Activated naive CD8-positive, alpha-beta T cell treated with anti-CD3 and anti-CD28 coated beads, Interleukin-2, amount 50 U/mL, for 16 hours (primary cell): ENCODE results near the gene FOXA3.
"Not testable (repeated sequence)": the region's sequence is repeated elsewhere in the genome, so short reads cannot be mapped to it uniquely, and the experiment has no call there.

Experiments
- DNase-seq: peaks from one replicate; pipeline ENCODE4 v3.0.0-alpha.2; 2020; ENCODE audit warnings: low read depth, low spot score

FOXA3 gene

DNA sequence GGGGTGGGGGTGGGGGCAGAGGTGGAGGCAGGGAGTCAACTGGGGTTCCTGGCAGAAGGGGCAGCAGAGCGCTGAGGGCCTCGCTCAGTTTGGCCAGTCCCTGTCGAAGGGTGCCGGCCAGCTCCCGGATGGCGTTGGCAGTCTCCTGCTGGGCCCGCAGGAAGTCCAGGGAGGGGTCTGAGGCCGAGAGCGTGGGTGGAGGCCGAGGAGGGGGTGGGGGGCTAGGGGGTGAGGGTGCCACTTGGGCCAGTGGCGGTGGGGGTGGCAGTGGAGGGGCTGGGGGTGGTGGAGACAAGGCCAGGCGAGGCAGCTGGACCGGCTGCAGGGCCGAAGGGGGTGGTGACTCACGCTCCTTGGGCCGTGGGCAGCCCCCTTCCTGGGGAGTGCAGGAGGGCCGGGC, 26.8 kb downstream of the FOXA3 start:
- DNase-seq: no peak

- DNase-seq: no peak
Measured at GRCh38 chr19:45895519-45895972, 31.4 kb downstream of the FOXA3 start.

DNA sequence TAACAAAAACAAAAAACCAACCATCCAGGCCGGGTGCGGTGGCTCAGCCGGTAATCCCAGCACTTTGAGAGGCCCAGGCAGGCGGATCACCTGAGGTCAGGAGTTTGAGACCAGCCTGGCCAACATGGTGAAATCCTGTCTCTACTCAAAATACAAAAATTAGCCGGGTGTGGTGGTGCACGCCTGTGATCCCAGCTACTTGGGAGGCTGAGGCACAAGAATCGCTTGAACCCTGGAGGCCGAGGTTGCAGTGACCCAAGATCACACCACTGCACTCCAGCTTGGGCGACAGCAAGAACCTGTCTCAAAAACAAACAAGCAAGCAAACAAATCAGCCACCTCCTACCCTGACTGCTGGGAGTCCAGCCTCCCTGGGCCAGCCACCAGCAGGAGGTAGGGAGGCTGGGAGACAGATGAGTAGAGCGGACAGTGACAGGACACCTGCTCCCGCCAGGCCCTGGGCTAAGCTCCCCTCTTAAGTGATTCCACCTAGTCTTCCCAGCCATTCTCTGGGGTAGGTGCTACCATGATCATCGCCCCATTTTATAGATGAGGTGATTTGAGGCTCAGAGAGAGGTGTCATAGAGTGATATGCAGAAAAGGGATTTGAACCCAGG, 32.0 kb downstream of the FOXA3 start:
- not testable (repeated sequence) for DNase-seq

DNA sequence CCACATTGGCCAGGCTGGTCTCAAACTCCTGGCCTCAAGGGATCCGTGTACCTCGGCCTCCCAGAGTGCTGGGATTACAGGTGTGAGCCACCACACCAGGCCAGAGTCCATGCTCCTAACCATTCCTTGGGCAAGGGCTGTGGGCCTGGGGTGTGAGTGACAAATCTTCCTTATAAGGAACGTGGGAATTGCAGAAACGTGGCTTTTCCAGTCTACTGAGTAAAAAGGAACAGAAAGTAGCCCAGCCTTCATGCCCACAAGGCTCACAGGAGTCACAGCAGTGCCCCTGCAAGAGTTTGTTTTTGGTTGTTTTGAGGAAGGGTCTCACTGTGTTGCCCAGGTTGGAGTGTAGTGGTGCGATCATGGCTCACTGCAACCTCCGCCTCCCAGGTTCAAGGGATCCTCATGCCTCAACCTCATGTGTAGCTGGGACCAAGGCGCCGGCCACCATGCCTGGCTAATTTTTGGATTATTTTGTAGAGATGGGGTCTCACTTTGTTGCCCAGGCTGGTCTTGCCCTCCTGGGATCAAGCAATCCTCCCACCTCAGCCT, 33.2 kb downstream of the FOXA3 start:
- no peak for DNase-seq

GRCh38 chr19:45899253-45899652, 35.1 kb downstream of the FOXA3 start:
- no peak for DNase-seq

- DNase-seq: no peak
Measured at GRCh38 chr19:45899919-45900589, 35.9 kb downstream of the FOXA3 start.

- no peak for DNase-seq
Measured at GRCh38 chr19:45900738-45901431, 36.8 kb downstream of the FOXA3 start.

DNA sequence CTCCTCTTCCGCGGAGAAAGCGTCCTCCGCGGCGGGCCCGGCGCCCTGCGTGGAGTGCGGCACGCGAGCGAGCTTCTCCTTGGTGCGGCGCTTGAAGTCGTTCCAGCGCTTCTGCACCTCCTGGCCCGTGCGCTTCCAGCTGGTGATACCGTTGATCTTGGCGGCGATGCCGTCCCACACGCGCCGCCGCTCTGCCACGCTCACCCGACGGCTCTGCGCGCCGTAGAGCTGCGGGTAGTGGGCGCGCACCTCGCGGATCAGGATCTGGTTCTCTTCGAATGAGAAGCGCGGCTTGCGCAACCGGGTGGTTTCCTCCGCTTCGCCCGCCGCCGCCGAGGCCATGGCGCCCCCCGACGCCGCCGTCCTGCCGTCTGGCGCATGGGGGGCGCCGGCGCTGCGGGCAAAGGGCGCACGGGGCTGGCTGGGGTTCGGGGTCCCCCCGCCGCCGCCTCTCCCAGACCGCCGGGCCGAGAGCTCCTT, 37.3 kb downstream of the FOXA3 start:
- no peak for DNase-seq

DNA sequence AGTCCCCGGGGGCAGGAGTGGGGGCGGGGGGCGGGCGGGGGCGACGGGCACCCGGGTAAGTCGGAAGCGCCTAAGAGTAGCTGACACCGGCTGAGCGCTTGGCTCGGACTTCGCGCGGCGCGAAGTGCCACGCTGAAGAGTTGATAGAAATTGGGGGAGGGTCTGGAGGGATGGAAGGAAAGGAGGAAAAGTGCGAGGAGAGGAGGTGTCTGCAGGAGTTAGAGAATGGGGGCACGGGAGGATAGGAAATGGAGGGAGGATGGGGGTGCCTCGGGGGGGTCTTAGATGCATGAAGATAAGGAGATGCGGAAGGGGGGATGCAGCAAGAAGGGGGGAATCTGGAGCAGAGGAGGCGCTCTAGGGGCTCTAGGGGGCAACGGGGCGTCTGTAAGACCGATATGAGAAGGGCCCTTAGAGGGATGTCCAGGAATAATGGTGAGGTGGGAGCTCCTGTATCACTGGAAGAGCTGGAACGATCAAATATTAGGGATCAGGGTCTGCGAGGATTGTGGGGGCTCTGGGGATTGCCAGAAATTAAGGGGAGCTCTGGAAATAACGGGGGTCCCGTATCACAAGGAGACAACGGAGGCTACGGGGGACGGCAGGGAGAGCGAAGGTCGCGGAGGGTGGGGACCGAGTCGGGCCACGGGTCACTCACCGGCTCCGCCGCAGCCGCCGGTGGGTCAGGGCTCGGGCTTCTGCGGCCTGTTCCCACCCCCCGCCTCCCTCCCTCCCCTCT, 38.0 kb downstream of the FOXA3 start, which contains the start of gene MYPOP:
Gene MYPOP (minus strand): TSS at position 702 of the 739 bp plus-strand sequence. CDS start 840 bp downstream, outside the sequence.
- no peak for DNase-seq

GRCh38 chr19:45902651-45903625, 38.8 kb downstream of the FOXA3 start:
- peak; percentile 96 for DNase-seq

DNA sequence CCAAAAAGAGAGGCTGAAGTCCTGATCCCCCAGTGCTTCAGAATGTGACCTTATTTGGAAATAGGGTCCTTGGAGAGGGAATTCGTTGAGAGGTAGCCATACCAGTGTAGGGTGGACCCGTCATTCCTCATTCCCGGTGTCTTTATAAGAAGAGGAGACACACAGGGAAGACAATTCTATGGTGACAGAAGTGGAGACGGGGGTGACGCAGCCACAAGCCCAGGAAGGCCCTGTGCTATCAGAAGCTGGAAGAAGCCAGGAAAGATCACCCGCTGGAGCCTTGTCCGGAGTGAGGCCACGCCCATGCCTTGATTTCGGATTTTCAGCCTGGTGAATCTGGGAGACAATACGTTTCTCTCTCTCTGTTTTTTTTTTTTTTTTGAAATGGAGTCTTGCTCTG, 40.9 kb downstream of the FOXA3 start:
- no peak for DNase-seq

DNA sequence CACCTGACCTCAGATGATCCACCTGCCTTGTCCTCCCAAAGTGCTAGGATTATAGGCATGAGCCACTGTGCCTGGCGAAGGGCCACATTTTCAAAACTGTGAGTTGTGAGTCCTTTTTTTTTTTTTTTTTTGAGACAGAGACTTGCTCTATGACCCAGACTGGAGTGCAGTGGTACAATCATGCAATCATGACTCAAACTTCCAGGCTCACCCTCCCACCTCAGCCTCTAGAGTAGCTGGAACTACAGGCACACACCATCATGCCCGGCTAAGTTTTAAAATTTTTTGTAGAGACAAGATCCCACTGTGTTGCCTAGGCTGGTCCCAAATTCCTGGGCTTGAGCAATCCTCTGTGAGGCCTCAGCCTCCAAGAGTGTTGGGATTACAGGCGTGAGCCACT, 42.1 kb downstream of the FOXA3 start:
- no peak for DNase-seq

DNA sequence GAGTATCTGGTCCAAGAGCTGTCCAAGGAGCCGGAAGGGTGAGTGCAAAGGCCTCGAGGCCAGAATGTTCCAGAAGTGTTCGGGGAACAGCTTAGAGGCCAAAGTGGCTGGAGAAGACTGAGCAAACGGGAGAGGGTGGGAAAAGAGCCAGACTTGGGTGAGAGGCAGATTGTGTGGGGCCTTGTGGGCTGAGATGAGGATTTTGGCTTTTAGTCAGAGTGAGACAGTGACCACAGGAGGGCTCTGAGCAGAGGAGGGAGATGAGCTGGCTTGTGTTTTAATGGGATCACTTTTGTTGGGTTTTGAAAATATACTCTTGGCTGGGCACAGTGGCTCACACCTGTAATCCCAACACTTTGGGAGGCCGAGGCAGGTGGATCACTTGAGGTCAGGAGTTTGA, 44.8 kb downstream of the FOXA3 start:
- DNase-seq: no peak

DNA sequence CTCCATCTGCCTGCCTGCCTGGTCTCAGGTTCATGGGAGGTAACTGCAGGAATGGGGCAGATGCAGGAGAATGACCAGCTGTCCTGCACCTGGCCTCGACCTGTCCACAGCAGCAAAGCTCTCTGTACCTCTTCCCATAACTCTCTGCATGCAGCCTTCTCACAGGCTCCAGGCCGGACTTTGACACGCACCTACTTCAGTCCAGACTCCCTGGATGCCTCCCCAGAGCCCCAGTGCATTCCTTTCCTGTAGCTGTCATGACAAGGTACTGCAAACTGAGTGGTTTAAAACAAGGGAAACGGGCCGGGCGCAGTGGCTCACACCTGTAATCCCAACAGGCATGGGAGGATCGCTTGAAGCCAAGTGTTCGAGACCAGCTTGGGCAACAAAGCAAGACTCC, 47.2 kb downstream of the FOXA3 start:
- no peak for DNase-seq

GRCh38 chr19:45913874-45914830, 50.0 kb downstream of the FOXA3 start, which contains the start of gene NANOS2:
TSS of gene NANOS2 (minus strand) at chr19:45914778. CDS start at chr19:45914693, 85 bp downstream.
- DNase-seq: no peak

DNA sequence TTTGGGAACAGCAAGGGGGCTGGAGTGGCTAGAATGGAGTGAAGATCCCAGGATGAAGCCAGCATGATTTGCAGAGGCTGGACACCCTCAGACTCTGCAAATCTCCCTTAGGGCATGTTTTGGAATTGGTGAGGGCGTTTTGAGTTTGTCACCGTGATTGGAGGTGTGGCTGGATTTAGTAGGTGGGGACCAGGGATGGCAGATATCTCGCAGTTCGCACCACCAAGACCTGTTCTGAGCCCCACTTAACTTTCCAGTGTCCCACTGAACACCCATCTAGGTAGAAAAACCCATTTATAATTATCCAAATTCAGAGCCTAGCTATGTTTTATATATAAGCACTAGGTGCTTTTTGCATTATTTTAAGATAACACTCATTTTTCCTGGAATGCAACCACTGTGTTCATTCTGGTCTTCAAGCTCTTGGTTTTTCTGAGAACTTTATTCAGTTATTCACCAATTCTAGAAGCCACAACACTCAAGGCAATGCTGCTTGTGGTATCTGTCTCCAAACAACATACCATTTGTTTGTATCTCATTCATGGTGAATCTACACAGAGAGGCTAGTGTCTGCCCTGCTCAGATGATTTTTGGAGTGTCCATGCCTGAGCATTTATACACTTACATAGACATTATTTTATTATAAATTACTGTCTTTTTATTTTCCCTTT, 53.4 kb downstream of the FOXA3 start:
- DNase-seq: no peak

DNA sequence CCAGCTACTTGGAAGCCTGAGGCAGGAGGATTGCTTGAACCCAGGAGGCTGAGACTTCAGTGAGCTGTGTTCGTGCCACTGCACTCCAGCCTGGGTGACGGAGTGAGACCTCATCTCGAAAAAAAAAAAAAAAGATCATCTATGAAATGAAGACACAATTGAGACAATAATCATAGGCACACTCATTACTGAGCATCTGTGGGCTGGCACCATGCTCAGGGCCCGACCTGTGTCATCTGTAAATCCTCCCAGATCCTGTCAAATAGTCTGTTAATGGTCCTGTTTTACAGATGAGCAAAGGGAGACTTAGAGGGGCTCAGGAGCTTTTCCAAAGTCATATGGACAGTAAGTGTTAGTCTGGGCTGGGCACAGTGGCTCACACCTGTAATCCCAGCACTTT, 54.6 kb downstream of the FOXA3 start:
- DNase-seq: no peak

DNA sequence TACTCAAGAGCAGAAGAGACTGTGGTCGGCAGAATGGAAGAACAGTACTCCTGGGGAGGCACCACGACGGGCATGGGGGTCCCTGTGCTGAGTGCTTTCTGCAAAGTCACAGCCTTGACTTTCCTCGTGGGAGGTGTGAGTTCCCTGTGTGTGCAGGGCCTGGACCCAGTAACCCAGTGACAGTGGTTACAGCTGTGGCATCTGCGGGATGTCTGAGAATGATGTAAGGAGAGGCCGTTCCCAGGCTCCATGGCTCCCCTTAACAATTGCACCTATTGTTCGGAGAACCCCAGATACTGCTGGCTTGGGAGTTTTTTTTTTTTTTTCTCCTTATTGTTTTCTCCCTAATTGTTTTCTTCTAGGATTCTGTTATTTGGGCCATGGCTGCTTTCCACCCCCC, 55.6 kb downstream of the FOXA3 start:
- DNase-seq: no peak

GRCh38 chr19:45920458-45920857, 56.3 kb downstream of the FOXA3 start:
- no peak for DNase-seq
